Endothelial cell (in vitro differentiated cells): ENCODE data around the gene C16orf95. TPM values are rescaled to one million over a fixed set of nuclear protein-coding genes. Genes with fewer than 3 reads are reported as not detected.

Source experiments
- DNase-seq: peaks from one replicate; pipeline ENCODE4 v3.0.0; 2021; ENCODE audit warnings: low spot score
- H3K27ac Mint-ChIP-seq: one replicate; pipeline ENCODE4 v1.8.0; 2021; ENCODE audit warnings: mixed read lengths, inconsistent platforms; ENCODE audit not compliant: unreplicated experiment
- H3K27me3 Mint-ChIP-seq: one replicate; pipeline ENCODE4 v1.8.0; 2021; ENCODE audit warnings: mild to moderate bottlenecking, moderate library complexity, mixed read lengths, inconsistent platforms; ENCODE audit not compliant: unreplicated experiment
- H3K36me3 Mint-ChIP-seq: one replicate; pipeline ENCODE4 v1.8.0; 2021; ENCODE audit warnings: mild to moderate bottlenecking, low read depth, mixed read lengths, inconsistent platforms; ENCODE audit not compliant: unreplicated experiment
- H3K4me1 Mint-ChIP-seq: one replicate; pipeline ENCODE4 v1.8.0; 2021; ENCODE audit warnings: mild to moderate bottlenecking, mixed read lengths, inconsistent platforms; ENCODE audit not compliant: unreplicated experiment
- H3K4me3 Mint-ChIP-seq: one replicate; pipeline ENCODE4 v1.8.0; 2021; ENCODE audit warnings: mild to moderate bottlenecking, mixed read lengths, inconsistent platforms; ENCODE audit not compliant: unreplicated experiment
- H3K9me3 Mint-ChIP-seq: one replicate; pipeline ENCODE4 v1.8.0; 2021; ENCODE audit warnings: mixed read lengths, inconsistent platforms; ENCODE audit not compliant: unreplicated experiment
- CTCF ChIP-seq: fragments of 200-600 bp; sonication (generic); IDR thresholded peaks from one replicate; pipeline ENCODE4 v1.5.0; 2021; ENCODE audit warnings: antibody characterized with exemption; ENCODE audit not compliant: unreplicated experiment
- total RNA-seq: library from RNA; stranded (reverse); fragmentation: NEBNext Ultra II Directional; extraction: Animal tissue kit (Norgen Biotek cat#: 25700); gene quantifications from one replicate; pipeline ENCODE4 v1.2.1, GENCODE V29; 2021; ENCODE audit not compliant: unreplicated experiment

C16orf95 gene
- total RNA-seq, 1 donor from 2014 or later: 6.5 TPM

GRCh38 chr16:87332150-87332549 lies 15.0 kb upstream of the C16orf95 start:
- TF ChIP-seq CTCF: no peak
- Mint-ChIP-seq H3K9me3 (no peaks in the 10 kb centered on the region), H3K27ac (no peak overlapping the region), H3K4me1 (no peaks in the 10 kb centered on the region), H3K27me3 (peaks cover 3% of the 10 kb centered on the region), H3K36me3 (peaks cover 15% of the 10 kb centered on the region), H3K4me3 (no peak overlapping the region)
- DNase-seq: no peak

GRCh38 chr16:87331241-87331801 lies 14.1 kb upstream of the C16orf95 start:
- peaks cover 2% of the 10 kb centered on the region for H3K4me1 Mint-ChIP-seq
- DNase-seq: no peak
- H3K9me3 Mint-ChIP-seq: no peaks in the 10 kb centered on the region
- peaks cover 9% of the 10 kb centered on the region for H3K36me3 Mint-ChIP-seq
- no peak overlapping the region for H3K27ac Mint-ChIP-seq
- no peak for TF ChIP-seq CTCF
- peaks cover 3% of the 10 kb centered on the region for H3K27me3 Mint-ChIP-seq
- no peak overlapping the region for H3K4me3 Mint-ChIP-seq

- no peak for TF ChIP-seq CTCF
- Mint-ChIP-seq H3K27me3 (peaks cover 3% of the 10 kb centered on the region), H3K9me3 (no peaks in the 10 kb centered on the region), H3K4me1 (peaks cover 2% of the 10 kb centered on the region), H3K4me3 (peak overlapping the region; percentile 68), H3K27ac (no peak overlapping the region), H3K36me3 (peaks cover 9% of the 10 kb centered on the region)
- no peak for DNase-seq
Measured at GRCh38 chr16:87330646-87331045, 13.5 kb upstream of the C16orf95 start.

GRCh38 chr16:87330257-87330624 lies 13.0 kb upstream of the C16orf95 start:
- Mint-ChIP-seq H3K27ac (no peak overlapping the region), H3K9me3 (no peaks in the 10 kb centered on the region)

More at GRCh38 chr16:87330257-87330624, 13.0 kb upstream of the C16orf95 start:
- Mint-ChIP-seq H3K4me1 (peaks cover 2% of the 10 kb centered on the region), H3K27me3 (peaks cover 3% of the 10 kb centered on the region), H3K4me3 (no peak overlapping the region), H3K36me3 (peaks cover 9% of the 10 kb centered on the region)
- TF ChIP-seq CTCF: no peak
- no peak for DNase-seq
